SK-N-DZ (cell line): ENCODE data around the gene ZNF205.
A peak's percentile ranks its signal among the peaks of the same experiment; 100 is the strongest.

ENCODE experiments used
- DNase-seq: peaks from one replicate; pipeline ENCODE4 v3.0.0-alpha.2; 2015; ENCODE audit warnings: low spot score

The ZNF205 gene

GRCh38 chr16:3101018-3101840 lies 11.2 kb upstream of the ZNF205 start:
- DNase-seq: peak; percentile 53

GRCh38 chr16:3101841-3102470 lies 10.4 kb upstream of the ZNF205 start:
- no peak for DNase-seq

DNA sequence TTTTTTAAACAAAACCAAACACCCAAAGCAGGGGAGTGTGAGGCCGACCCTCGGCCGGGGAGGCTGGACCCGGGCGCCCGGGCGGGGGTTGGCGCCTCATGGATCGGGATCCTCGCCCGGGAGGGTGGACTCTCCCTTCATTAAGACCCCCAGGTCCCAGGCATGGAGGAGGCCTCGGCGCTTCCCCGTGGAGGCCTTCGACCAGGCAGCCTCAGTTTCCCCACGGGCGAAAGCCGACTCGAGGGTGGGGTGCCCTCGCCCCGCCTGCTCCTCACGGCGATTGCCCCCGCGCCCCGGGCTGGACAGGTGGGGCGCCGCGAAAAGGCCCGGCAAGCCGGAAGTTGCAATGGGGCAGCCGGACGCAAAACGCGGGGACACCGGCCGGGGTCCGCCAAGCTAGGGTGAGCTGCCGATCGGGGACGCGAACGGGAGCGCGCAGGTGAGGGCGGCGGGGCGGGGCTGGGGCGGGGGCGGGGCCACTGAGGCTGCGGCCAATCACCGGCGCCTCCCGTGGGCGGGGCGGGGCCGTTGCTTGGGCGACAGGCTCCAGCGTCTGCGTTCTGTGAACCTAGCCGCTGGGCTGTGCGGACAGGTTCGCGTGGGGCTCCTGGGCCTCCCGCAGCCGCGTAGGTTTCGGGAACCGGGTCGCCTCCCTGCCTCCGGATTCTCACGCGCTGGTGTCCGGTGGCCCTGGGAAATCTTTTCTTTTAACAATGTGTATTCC lies 6.0 kb upstream of the ZNF205 start:
- peak; percentile 91 for DNase-seq

GRCh38 chr16:3112881-3113574 lies 642 bp downstream of the ZNF205 start:
- DNase-seq: no peak

DNA sequence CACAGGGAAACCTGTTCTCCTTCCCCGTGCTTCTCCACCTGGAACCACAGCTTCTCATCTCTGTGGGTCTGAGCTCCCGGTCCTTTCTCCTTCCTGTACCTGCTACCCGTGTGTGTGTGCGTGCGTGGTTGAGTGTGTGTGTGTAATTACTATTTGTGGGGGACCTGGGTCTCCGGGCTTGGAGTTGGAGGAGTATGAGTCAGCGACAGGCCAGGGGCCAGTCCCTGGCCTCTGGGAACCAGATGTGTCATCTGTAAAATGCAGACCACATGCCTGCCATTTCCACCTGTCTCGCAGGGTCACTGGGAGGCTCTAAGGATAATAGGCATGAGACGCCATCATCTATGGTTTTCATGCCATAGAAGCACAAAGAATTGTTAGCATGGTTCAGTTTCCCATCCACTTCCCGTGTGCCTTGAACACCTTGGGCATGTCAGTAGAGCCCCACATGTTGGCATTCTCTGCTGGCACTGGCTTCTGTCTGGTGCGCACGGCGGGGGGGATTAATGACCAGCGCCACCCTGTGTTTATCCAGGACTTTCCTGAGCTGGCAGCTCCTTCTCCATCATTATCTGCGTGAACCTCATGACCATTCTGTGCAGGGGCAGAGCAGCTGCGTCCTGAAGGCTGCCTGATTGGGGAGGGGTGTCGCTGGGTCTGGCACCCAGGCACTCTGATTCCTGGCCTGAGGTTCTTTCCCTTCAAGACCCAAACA lies 1.5 kb downstream of the ZNF205 start:
- DNase-seq: no peak

- DNase-seq: no peak
Observed at GRCh38 chr16:3115003-3115402, 2.6 kb downstream of the ZNF205 start.

DNA sequence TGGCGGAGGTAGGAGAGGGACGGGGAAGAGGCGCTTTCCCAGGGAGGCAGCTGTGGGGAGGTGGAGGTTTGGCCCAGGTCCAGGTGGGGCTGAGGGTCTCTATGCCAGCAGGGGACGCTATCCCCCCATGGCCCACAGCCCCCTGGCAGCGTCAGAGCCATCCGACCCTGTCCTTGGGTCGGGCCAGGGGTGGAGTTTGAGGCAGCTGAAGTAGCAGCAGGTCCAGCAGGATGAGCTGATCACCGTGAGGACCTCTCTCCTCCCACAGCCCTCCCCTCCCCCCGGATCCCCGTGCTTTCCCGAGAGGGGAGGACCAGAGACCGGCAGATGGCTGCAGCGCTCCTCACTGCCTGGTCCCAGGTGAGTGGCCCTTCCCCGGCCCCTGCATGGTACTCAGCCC lies 3.2 kb downstream of the ZNF205 start:
- DNase-seq: no peak

DNA sequence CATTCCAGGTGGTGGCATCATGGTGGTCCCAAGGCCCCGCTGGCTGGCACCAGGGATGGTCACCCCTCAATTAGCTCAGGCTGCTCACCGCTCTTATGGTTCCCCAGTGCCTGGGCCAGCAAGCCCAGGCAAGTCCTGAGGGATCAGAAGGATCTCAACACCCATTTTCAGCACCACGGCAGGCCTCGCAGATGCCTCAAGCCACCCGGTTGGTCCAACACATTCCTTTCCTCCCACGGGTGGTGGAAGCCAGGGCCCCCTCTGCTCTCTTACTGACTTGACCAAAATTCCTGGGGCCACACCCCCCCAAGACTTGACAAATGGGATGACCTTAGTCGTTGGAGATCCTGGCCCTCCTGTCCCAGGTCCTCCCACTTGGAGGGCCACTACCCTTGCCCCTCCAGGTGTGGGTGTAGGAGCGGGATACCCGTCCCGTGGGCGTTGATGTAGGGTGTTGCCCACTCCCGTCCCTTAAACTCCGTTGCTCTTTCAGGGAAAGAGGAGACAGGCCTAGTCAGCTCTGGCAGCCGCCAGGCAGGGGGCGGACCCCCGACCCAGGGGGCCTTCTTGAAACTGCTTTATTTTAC lies 5.9 kb downstream of the ZNF205 start:
- DNase-seq: no peak

DNA sequence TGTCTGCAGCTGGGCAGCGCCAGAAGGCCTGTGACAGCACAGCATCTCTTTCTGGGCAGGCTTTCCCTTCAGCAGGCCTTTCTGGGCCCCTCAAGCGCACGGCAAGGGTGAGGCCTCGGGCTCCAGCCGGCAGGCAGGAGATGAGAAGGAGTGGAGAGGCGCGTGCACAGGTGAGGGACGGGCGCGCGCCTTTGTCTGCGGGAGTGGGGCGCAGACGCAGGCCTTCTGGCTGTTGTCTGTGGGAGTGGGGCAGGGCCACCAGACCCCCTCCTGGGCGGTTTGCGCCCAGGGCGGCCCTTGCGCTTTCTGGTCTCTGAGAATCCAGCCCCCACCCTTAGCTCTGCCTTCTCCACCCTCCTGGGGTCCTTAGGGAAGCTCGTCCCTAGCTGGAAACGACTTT lies 6.5 kb downstream of the ZNF205 start:
- no peak for DNase-seq

- no peak for DNase-seq
Observed at GRCh38 chr16:3119286-3119685, 6.9 kb downstream of the ZNF205 start.

- DNase-seq: no peak
Observed at GRCh38 chr16:3119701-3120408, 7.5 kb downstream of the ZNF205 start.

DNA sequence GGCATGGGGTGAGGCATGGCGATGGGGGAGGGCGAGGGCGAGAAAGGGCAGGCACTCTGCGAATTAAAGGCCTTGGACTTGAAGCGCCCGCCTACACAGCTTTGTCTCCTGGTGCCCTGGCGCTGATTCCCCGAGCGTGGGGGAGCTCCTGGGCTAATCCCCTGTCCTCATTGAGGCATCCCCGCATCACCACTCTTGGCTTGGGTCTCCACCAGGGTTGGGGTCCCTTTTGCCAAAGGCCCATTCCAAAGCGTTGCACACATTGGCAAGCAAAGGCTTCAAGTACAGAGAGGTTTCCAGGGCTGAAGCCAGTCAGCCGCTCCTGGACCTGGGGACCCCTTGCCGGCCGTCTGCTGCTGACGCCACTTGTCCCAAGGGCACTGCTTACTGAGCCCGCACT lies 8.0 kb downstream of the ZNF205 start:
- no peak for DNase-seq

DNA sequence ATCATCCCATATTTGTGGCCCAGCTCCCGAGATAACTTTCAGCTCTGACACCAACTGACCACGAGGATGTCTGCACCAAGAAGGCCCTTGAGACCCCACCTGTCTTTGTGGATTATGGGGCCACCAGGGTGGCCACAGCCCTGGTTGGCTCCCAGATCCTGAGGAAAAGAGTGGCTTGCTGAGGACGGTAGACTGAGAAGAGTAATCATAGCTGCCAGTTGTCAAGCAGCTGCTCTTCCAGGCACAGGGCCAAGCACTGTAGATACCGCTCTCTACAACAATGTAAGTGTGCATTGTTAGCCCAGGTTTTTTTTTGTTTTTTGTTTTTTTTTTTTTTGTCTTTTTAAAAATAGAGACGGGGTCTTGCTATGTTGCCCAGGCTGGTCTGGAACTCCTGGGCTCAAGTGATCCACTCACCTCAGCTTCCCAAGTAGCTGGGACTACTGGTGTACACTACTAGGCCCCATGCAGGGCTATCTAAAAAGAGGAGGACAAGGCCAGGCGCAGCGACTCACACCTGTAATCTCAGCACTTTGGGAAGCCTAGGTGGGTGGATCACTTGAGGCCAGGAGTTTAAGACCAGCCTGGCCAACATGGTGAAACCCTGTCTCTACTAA lies 9.6 kb downstream of the ZNF205 start:
- DNase-seq: no peak

GRCh38 chr16:3122926-3123570 lies 10.7 kb downstream of the ZNF205 start:
- no peak for DNase-seq

DNA sequence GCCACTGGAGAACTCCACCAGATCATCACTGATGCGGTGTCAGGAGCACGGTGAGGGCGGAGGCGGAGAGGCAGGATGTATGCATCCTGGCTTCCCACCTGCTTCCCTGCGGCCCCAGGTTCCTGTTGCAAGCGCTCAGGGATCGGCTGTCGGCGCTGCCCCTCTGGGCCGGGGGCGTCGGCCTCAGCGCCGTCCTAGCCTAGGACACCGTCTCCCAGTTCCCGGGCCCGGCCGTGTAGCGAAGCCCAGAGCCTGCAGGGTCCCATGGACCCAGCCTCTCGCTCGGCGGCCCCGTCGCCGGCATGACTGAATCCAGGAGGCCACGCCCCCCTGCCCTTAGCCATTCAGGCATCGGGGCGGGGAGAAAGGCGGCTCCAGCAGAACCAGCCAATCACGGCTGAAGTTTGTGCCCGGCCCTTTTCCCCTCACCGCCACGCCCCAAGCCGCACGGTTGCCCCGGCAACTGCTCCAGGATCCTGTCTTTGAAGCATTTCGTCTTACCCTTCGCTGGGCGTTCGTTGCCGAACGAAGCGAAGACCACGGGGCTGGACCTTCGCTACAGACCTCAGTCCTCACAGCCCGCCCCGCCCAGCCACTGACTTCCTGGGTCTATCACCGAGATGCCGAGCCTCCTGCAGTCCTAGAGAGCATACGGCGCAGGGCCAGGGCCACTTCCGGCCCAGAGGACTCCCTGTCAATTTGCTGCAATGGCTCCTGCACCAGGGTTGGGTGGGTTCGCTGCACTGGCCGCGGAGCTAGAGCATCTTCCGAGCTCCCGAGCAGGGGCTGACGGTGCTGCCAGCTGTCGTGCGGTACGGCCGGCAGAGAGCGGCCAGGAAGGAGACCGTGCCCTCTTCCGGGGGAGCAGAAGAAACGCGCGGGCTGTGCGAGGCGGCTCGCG lies 11.8 kb downstream of the ZNF205 start:
- peak; percentile 97 for DNase-seq

GRCh38 chr16:3127745-3128144 lies 15.4 kb downstream of the ZNF205 start:
- no peak for DNase-seq

DNA sequence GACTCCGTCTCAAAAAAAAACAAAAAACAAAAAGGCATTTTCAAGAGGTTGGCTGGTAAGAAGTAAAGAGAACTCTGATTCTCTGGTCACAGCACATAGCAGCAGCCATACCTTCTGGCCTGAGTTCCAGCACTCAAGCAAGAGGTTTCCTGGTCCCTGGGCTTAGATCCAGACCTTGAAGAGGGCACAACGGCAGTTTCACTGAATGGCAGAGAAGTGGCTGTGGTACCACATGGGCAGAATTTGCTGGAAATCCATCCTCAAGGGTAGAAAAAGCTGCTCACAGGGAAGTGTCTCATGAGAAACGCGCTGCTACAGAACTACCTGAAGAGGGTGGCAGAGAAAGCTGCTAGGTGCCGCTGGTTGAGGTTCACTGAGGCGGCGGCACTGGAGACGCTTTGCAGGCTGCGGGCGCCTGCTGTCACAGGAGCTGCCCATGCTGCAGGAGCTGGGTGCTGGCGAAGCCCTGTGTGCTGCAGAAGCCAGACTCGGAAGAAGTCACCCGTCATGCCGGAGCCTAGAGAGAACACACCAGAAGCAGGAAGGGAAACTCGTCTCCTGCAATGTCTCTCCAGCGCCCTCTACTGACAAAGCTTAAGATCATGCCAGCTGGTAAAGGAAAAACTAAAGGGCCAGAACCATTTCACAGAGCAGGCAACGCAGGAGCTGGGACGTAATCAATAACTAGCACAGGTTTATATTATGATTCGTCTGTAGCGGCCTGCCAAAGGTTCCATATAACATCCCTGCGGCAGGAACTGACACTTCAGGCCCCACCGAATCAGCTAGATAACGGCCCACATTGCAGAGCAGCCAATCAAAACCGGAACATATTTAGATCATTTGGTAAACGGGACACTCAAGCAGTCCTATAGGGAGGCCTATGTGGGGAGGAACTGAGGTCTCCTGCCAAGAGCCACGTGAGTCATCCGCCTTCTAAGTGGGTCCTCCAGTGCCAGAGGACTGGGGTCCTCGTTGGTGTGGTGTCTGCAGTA lies 17.0 kb downstream of the ZNF205 start:
- DNase-seq: peak; percentile 76
